ENCODE data around the gene LCN15.

DNA sequence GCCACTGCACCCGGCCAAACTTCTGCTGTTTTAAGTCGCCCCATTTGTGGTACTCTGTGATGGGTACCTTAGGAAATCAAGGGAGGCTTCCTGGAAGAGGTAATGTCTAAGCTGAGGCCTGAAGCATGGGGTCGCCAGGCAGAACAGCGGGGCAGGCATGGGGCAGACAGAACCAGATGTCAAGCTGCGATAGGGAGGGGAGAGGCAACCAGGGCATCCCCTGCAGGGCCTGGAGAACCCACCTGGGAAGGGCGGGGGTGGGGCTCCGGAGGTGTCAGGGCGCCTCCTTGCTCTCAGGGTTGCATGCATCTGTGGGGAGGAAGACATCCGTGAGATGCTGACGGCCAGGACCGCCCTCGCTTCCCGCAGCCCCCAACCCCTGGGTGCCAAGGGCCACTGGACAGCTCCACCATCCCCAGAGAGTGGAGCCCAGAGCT lies 2.8 kb downstream of the LCN15 start:
- TF ChIP-seq, protein P1, sequence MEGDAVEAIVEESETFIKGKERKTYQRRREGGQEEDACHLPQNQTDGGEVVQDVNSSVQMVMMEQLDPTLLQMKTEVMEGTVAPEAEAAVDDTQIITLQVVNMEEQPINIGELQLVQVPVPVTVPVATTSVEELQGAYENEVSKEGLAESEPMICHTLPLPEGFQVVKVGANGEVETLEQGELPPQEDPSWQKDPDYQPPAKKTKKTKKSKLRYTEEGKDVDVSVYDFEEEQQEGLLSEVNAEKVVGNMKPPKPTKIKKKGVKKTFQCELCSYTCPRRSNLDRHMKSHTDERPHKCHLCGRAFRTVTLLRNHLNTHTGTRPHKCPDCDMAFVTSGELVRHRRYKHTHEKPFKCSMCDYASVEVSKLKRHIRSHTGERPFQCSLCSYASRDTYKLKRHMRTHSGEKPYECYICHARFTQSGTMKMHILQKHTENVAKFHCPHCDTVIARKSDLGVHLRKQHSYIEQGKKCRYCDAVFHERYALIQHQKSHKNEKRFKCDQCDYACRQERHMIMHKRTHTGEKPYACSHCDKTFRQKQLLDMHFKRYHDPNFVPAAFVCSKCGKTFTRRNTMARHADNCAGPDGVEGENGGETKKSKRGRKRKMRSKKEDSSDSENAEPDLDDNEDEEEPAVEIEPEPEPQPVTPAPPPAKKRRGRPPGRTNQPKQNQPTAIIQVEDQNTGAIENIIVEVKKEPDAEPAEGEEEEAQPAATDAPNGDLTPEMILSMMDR (conservative IDR thresholded peaks at IDR 0.05; ENCODE audit: low read length): no peak
- TF ChIP-seq EZH2phosphoT487 (IDR thresholded peaks at IDR 0.05; ENCODE audit: borderline replicate concordance, low read depth, low read length): no peak

All from OCI-LY7 (cell line).